ENCODE results near the gene ZNF215.
"Not testable (repeated sequence)": the region's sequence is repeated elsewhere in the genome, so short reads cannot be mapped to it uniquely, and the experiment has no call there.

ZNF215 gene

DNA sequence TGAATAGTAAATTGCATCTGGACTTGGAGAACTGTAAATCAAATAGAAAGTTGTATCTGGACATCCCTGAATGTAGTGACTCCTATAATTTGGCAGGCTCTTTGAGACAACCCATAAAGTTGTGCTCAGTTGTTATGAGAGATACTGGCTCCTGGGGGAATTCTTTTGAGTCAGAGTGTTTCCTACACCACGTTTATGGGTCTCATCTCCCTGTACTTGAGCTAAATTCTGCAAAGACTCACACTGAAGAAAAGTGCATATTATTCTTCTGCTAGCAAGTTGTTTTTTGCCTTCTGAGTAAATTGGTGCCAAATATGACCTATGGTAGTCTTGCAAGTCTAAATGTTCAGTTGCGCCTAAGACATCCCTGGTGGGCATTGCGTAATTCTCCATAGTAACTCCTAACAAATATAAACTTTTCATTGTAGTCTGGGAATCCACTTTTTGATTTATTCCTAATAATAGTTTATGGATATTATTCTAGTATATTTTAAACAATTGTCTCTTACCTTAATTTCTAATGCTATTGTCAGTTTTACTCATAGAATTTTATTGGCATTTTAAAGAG lies 5.0 kb downstream of the ZNF215 start:
- CTCF ChIA-PET: interaction anchor here (1.4 to 1.5 kb wide), 2 partner anchors 10 to 27 kb away, joined by 3 to 4 read pairs; partner anchors contain the start of gene OR2D3
- DNase-seq (ENCODE audit: extremely low spot score): no peak
- POLR2A ChIA-PET: no interaction called here

DNA sequence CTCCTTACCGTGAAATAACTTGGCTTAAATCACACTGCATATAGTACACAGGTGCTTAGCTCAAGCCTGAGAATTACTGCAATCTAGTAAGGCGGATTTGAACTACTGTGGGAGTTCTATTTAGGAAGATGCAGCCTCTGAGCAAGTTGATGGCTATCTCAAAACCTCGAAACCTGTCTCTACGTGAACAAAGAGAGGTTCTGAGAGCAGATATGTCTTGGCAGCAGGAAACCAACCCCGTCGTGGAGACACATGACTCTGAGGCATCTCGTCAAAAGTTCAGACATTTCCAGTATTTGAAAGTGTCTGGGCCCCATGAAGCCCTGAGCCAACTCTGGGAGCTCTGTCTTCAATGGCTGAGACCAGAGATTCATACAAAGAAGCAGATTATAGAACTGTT lies 5.9 kb downstream of the ZNF215 start:
- no peak for DNase-seq (ENCODE audit: extremely low spot score)
- POLR2A ChIA-PET: no interaction called here
- CTCF ChIA-PET: interaction anchor here (1.5 kb wide), 1 partner anchor 120 kb away, joined by 4 read pairs; no protein-coding TSS in a partner anchor
- TF ChIP-seq, protein P1, sequence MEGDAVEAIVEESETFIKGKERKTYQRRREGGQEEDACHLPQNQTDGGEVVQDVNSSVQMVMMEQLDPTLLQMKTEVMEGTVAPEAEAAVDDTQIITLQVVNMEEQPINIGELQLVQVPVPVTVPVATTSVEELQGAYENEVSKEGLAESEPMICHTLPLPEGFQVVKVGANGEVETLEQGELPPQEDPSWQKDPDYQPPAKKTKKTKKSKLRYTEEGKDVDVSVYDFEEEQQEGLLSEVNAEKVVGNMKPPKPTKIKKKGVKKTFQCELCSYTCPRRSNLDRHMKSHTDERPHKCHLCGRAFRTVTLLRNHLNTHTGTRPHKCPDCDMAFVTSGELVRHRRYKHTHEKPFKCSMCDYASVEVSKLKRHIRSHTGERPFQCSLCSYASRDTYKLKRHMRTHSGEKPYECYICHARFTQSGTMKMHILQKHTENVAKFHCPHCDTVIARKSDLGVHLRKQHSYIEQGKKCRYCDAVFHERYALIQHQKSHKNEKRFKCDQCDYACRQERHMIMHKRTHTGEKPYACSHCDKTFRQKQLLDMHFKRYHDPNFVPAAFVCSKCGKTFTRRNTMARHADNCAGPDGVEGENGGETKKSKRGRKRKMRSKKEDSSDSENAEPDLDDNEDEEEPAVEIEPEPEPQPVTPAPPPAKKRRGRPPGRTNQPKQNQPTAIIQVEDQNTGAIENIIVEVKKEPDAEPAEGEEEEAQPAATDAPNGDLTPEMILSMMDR (IDR thresholded peaks at IDR 0.05; ENCODE audit: control extremely low read depth, extremely low read depth, low read depth, missing control alignments): no peak

More for the DNA sequence above, 5.0 kb downstream of the ZNF215 start:
- TF ChIP-seq, protein P1 (IDR thresholded peaks at IDR 0.05; ENCODE audit: control extremely low read depth, extremely low read depth, low read depth, missing control alignments): no peak

DNA sequence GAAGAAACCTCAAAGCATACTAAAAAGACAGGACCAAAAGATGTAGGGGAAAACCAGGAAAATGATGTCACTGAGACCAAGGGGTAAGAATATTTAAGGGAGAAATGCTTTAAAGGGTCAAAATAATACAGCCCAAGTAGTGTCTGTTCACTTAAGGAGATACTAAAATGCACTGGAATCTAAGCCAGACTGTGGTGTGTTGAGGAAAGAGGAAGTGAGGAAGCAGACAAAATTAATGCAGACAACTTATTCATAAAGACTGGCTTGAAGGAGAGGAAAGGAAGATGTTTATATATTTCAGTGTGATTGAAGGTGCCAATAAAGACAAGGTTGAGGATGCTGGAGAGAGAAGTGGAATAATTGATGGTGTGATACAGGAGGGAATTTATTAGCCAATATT lies 15.7 kb downstream of the ZNF215 start:
- DNase-seq (ENCODE audit: extremely low spot score): no peak
- TF ChIP-seq, protein P1 (IDR thresholded peaks at IDR 0.05; ENCODE audit: control extremely low read depth, extremely low read depth, low read depth, missing control alignments): no peak
- CTCF ChIA-PET: interaction anchor here (1.0 kb wide), 1 partner anchor 50 kb away, joined by 3 read pairs; no protein-coding TSS in a partner anchor
- POLR2A ChIA-PET: no interaction called here

DNA sequence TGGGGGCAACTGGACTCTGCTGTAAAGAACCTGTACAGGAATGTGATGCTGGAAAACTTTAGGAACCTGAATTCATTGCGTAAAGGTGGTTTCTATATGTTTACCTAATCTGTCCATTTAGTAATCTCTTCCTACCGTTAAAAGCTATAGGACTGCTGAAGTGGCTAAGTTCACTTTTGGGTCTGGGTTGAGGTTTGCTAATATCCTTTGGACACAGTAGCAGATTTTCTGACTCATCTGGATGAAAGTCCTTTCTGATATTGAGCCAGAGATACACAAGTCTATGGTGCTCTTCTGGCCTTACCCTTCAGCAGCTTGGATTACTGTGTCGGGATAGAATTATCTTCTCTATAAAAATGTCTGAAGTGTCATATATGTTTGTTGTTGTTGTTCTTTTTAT lies 16.9 kb downstream of the ZNF215 start:
- no peak for DNase-seq (ENCODE audit: extremely low spot score)
- ChIA-PET POLR2A (no interaction called here), CTCF (interaction anchor here (0.7 to 1.0 kb wide), 2 partner anchors 49 to 130 kb away, joined by 3 to 4 read pairs; no protein-coding TSS in a partner anchor)
- TF ChIP-seq, protein P1 (IDR thresholded peaks at IDR 0.05; ENCODE audit: control extremely low read depth, extremely low read depth, low read depth, missing control alignments): no peak

DNA sequence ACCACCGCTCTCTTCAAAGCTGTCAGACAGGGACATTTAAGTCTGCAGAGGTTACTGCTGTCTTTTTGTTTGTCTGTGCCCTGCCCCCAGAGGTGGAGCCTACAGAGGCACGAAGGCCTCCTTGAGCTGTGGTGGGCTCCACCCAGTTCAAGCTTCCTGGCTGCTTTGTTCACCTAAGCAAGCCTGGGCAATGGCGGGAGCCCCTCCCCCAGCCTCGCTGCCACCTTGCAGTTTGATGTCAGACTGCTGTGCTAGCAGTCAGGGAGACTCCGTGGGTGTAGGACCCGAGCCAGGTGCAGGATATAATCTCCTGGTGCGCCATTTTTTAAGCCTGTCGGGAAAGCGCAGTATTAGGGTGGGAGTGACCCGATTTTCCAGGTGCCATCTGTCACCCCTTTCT lies 28.0 kb downstream of the ZNF215 start:
- DNase-seq (ENCODE audit: extremely low spot score); POLR2A ChIA-PET; CTCF ChIA-PET: not testable (repeated sequence)

DNA sequence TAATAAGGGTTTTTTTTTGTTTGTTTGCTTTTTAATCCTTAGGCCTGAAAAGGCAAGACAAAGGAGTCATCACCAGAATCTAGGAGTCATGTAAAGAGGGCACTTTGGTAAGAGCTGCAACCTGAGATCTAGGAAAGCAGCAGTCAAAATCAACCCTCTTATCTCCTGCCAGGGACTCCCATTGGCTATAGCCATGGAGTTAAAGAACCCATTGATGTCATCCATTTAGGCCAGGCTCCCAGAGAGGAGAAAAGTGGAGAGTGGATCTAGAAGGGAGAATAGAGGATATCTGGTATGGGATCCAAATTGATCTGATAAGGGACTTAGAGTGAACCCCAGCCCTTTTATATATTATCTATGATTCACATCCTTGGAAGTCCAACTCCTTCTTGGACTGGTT lies 35.9 kb downstream of the ZNF215 start:
- TF ChIP-seq, protein P1 (IDR thresholded peaks at IDR 0.05; ENCODE audit: control extremely low read depth, extremely low read depth, low read depth, missing control alignments): no peak
- DNase-seq (ENCODE audit: extremely low spot score): no peak
- ChIA-PET POLR2A (no interaction called here), CTCF (no interaction called here)

DNA sequence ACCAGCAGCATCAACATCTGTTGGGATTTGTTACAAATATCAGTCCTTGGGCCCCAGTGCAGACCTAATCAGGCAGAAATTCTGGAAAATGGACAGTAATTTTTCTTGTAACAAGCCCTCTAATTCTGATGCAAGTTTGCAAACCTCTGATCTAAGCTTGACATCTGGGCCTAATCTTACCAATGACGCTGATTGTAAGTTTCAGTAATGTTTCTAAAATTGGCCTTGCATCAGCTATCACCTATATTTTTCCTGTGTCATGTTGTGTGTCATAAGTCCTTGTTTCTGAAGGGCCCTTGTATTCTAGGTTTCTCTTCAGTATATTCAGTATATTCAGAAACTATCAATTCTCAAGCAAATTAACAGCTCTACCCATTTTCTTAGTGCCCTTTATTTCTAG lies 36.4 kb downstream of the ZNF215 start:
- ChIA-PET POLR2A (no interaction called here), CTCF (no interaction called here)
- TF ChIP-seq, protein P1 (IDR thresholded peaks at IDR 0.05; ENCODE audit: control extremely low read depth, extremely low read depth, low read depth, missing control alignments): no peak
- no peak for DNase-seq (ENCODE audit: extremely low spot score)
